GM23338 (cell line): ENCODE results near the gene SEMA7A. TPM values are rescaled to one million over a fixed set of nuclear protein-coding genes. Genes with fewer than 3 reads are reported as not detected.
A peak's percentile ranks its signal among the peaks of the same experiment; 100 is the strongest.
"Not testable (repeated sequence)": the region's sequence is repeated elsewhere in the genome, so short reads cannot be mapped to it uniquely, and the experiment has no call there.

Source experiments
- ATAC-seq: fragments of 200-7000 bp; cut with Tn5 transposase; 3 replicates; pipeline ENCODE4 v1.9.1; 2020
- DNase-seq: peaks from one replicate; pipeline ENCODE4 v3.0.0-alpha.2; 2015; ENCODE audit warnings: low spot score
- H2AFZ ChIP-seq: fragments of 200-600 bp; sonication (generic); 2 replicates; pipeline ENCODE4 v1.8.0; 2016; ENCODE audit warnings: antibody characterized with exemption, mild to moderate bottlenecking, moderate library complexity
- H3F3A ChIP-seq: fragments of 200-600 bp; sonication (generic); replicated peaks from 2 replicates; pipeline ENCODE4 v1.8.0; 2017; ENCODE audit warnings: antibody characterized with exemption, mixed run types, low read depth
- H3K27ac ChIP-seq: fragments of 200-600 bp; sonication (generic); 2 replicates; pipeline ENCODE4 v1.6.1; 2016; ENCODE audit warnings: low read depth
- H3K27me3 ChIP-seq: fragments of 200-600 bp; sonication (generic); 2 replicates; pipeline ENCODE4 v1.8.0; 2016; ENCODE audit warnings: mild to moderate bottlenecking, mixed run types, moderate library complexity; ENCODE audit not compliant: insufficient read depth
- H3K36me3 ChIP-seq: fragments of 200-600 bp; sonication (generic); 2 replicates; pipeline ENCODE4 v1.8.0; 2016; ENCODE audit warnings: mild to moderate bottlenecking; ENCODE audit not compliant: insufficient read depth
- H3K4me1 ChIP-seq: fragments of 200-600 bp; sonication (generic); 2 replicates; pipeline ENCODE4 v1.8.0; 2016; ENCODE audit warnings: mild to moderate bottlenecking, moderate library complexity; ENCODE audit not compliant: insufficient read depth
- H3K4me2 ChIP-seq: fragments of 200-600 bp; sonication (generic); 2 replicates; pipeline ENCODE4 v1.7.1; 2017; ENCODE audit warnings: mixed run types
- H3K4me3 ChIP-seq: fragments of 200-600 bp; sonication (generic); 2 replicates; pipeline ENCODE4 v1.6.1; 2016; ENCODE audit warnings: mixed run types
- H3K79me2 ChIP-seq: fragments of 200-600 bp; sonication (generic); replicated peaks from 2 replicates; pipeline ENCODE4 v1.8.0; 2017; ENCODE audit warnings: mild to moderate bottlenecking; ENCODE audit not compliant: insufficient read depth
- H3K9me2 ChIP-seq: fragments of 200-600 bp; sonication (generic); 2 replicates; pipeline ENCODE4 v1.8.0; 2017; ENCODE audit not compliant: insufficient read depth
- H4K20me1 ChIP-seq: fragments of 200-600 bp; sonication (generic); replicated peaks from 2 replicates; pipeline ENCODE4 v1.8.0; 2017; ENCODE audit warnings: mild to moderate bottlenecking; ENCODE audit not compliant: insufficient read depth
- H3K27ac Mint-ChIP-seq: 2 replicates; pipeline ENCODE4 v1.8.0; 2020; ENCODE audit warnings: inconsistent platforms, mild to moderate bottlenecking, moderate library complexity, mixed read lengths
- H3K27me3 Mint-ChIP-seq: 3 replicates; pipeline ENCODE4 v1.8.0; 2022; ENCODE audit warnings: low read depth, mild to moderate bottlenecking, moderate library complexity, mixed read lengths, inconsistent platforms; ENCODE audit not compliant: insufficient read depth, poor library complexity
- H3K36me3 Mint-ChIP-seq: 3 replicates; pipeline ENCODE4 v1.8.0; 2021; ENCODE audit warnings: low read depth, mild to moderate bottlenecking, inconsistent platforms, moderate library complexity, mixed read lengths
- H3K4me1 Mint-ChIP-seq: 3 replicates; pipeline ENCODE4 v1.8.0; 2020; ENCODE audit warnings: mild to moderate bottlenecking, inconsistent platforms, mixed read lengths
- H3K4me3 Mint-ChIP-seq: 3 replicates; pipeline ENCODE4 v1.8.0; 2021; ENCODE audit warnings: moderate library complexity, mild to moderate bottlenecking, inconsistent platforms, mixed read lengths
- H3K9me3 Mint-ChIP-seq: 3 replicates; pipeline ENCODE4 v1.8.0; 2020; ENCODE audit warnings: moderate library complexity, mild to moderate bottlenecking, inconsistent platforms, mixed read lengths
- CREB1 ChIP-seq: fragments of 250-450 bp; sonication (Bioruptor Pico); IDR thresholded peaks from 2 replicates; pipeline ENCODE4 v1.5.0; 2020; ENCODE audit warnings: low read depth, mild to moderate bottlenecking, moderate library complexity
- CTCF ChIP-seq, 2 experiments: fragments of 200-600 bp in 1 of 2; sonication (generic) in 1 of 2; conservative IDR thresholded peaks; 2 replicates each; pipeline versions ENCODE4 v1.5.1 to v1.6.1; 2016 to 2017; ENCODE audit warnings: antibody characterized with exemption in 2 of 2, low read depth in 2 of 2, mild to moderate bottlenecking in 2 of 2, moderate library complexity in 1 of 2
- ETS1 ChIP-seq: IDR thresholded peaks from 2 replicates; pipeline ENCODE4 v1.6.1; 2016; ENCODE audit warnings: antibody characterized with exemption
- EZH2 ChIP-seq: fragments of 200-600 bp; sonication (generic); IDR thresholded peaks from one replicate; pipeline ENCODE4 v1.8.0; 2017; ENCODE audit warnings: antibody characterized with exemption, mild to moderate bottlenecking, low read depth; ENCODE audit not compliant: unreplicated experiment
- EZH2phosphoT487 ChIP-seq: fragments of 200-600 bp; sonication (generic); IDR thresholded peaks from one replicate; pipeline ENCODE4 v1.8.1; 2018; ENCODE audit warnings: antibody characterized with exemption; ENCODE audit not compliant: unreplicated experiment
- JUNB ChIP-seq: IDR thresholded peaks from one replicate; pipeline ENCODE4 v1.6.1; 2016; ENCODE audit warnings: antibody characterized with exemption; ENCODE audit not compliant: unreplicated experiment
- NANOG ChIP-seq: IDR thresholded peaks from 2 replicates; pipeline ENCODE4 v1.6.1; 2016; ENCODE audit warnings: antibody characterized with exemption, borderline replicate concordance
- POLR2AphosphoS5 ChIP-seq: IDR thresholded peaks from 2 replicates; pipeline ENCODE4 v1.6.1; 2016; ENCODE audit warnings: antibody characterized with exemption, low read depth
- REST ChIP-seq: IDR thresholded peaks from one replicate; pipeline ENCODE4 v1.6.1; 2018; ENCODE audit warnings: antibody characterized with exemption; ENCODE audit not compliant: unreplicated experiment
- STAT1 ChIP-seq: IDR thresholded peaks from one replicate; pipeline ENCODE4 v1.6.1; 2016; ENCODE audit warnings: antibody characterized with exemption; ENCODE audit not compliant: unreplicated experiment
- ZNF114 ChIP-seq: fragments of 250-450 bp; sonication (Bioruptor Pico); IDR thresholded peaks from 2 replicates; pipeline ENCODE4 v1.5.0; 2020; ENCODE audit warnings: mild to moderate bottlenecking, moderate library complexity
- ZNF331 ChIP-seq: fragments of 250-450 bp; sonication (Bioruptor Pico); IDR thresholded peaks from 2 replicates; pipeline ENCODE4 v1.5.0; 2020; ENCODE audit warnings: low read depth, mild to moderate bottlenecking, moderate library complexity
- polyA plus RNA-seq: library from polyadenylated mRNA; unstranded; fragments of >200 nt; fragmentation: Nextera tagmentation; extraction: Ambion mirVana; gene quantifications from 2 replicates; pipeline ENCODE4 v1.2.1, GENCODE V29; 2016
- total RNA-seq: library from RNA; depleted of rRNA; stranded (reverse); fragments of >200 nt; shearing (Covaris generic); gene quantifications from 2 replicates; pipeline ENCODE4 v1.2.3, GENCODE V29; 2014

SEMA7A gene
- total and polyA plus RNA-seq, 2 experiments from 2014 or later: 2.0 to 14.1 TPM

- Histone ChIP-seq H3K4me1 (peaks cover 15% of the 10 kb centered on the region), H3K27ac (peak overlapping the region; percentile 94), H2AFZ (peak overlapping the region; percentile 50; the same call in 1 of the 2 replicates), H3K79me2 (peaks cover 16% of the 10 kb centered on the region), H3K27me3 (no peaks in the 10 kb centered on the region), H3K4me3 (peak overlapping the region; percentile 74), H3K36me3 (no peaks in the 10 kb centered on the region), H4K20me1 (no peaks in the 10 kb centered on the region), H3F3A (peaks cover 12% of the 10 kb centered on the region; the same call in 1 of the 2 replicates), H3K9me2 (no peaks in the 10 kb centered on the region), H3K4me2 (peak overlapping the region; percentile 87)
- peaks cover 32% of the 10 kb centered on the region for H3K36me3 Mint-ChIP-seq
- no peak for TF ChIP-seq EZH2phosphoT487
- H3K9me3 Mint-ChIP-seq: peaks cover 9% of the 10 kb centered on the region
- H3K27me3 Mint-ChIP-seq: no peaks in the 10 kb centered on the region
- ATAC-seq (no peak), DNase-seq (peak; percentile 34)
- H3K27ac Mint-ChIP-seq: peak overlapping the region; percentile 76
- H3K4me3 Mint-ChIP-seq: peak overlapping the region; percentile 92
- peaks cover 18% of the 10 kb centered on the region for H3K4me1 Mint-ChIP-seq
These were observed 26.5 kb upstream of the SEMA7A start for GRCh38 chr15:74460298-74460697.

GRCh38 chr15:74459798-74460197 is 26.0 kb upstream of the SEMA7A start:
- ATAC-seq, H3K27me3 ChIP-seq, H3K36me3 ChIP-seq, H3K27ac Mint-ChIP-seq, H3K27me3 Mint-ChIP-seq, H4K20me1 ChIP-seq, DNase-seq, H3K9me2 ChIP-seq, H3K9me3 Mint-ChIP-seq, H2AFZ ChIP-seq: not testable (repeated sequence)
- Histone ChIP-seq H3K79me2 (peaks cover 16% of the 10 kb centered on the region), H3K4me3 (peak overlapping the region; percentile 74; the same call in 1 of the 2 replicates), H3K4me2 (peak overlapping the region; percentile 87), H3F3A (peaks cover 12% of the 10 kb centered on the region; the same call in 1 of the 2 replicates), H3K27ac (peak overlapping the region; percentile 94), H3K4me1 (peaks cover 15% of the 10 kb centered on the region)
- Mint-ChIP-seq H3K4me3 (peak overlapping the region; percentile 92), H3K36me3 (peaks cover 31% of the 10 kb centered on the region), H3K4me1 (peaks cover 18% of the 10 kb centered on the region)

GRCh38 chr15:74458473-74458872 is 24.7 kb upstream of the SEMA7A start:
- no peak overlapping the region for H3K4me3 ChIP-seq
- no peaks in the 10 kb centered on the region for H3K9me2 ChIP-seq
- H4K20me1 ChIP-seq: no peaks in the 10 kb centered on the region; the same call in 1 of the 2 replicates
- Mint-ChIP-seq H3K9me3 (peaks cover 3% of the 10 kb centered on the region), H3K4me3 (no peak overlapping the region), H3K36me3 (peaks cover 24% of the 10 kb centered on the region), H3K27ac (no peak overlapping the region), H3K4me1 (peaks cover 24% of the 10 kb centered on the region), H3K27me3 (no peaks in the 10 kb centered on the region)
- peaks cover 14% of the 10 kb centered on the region; the same call in 1 of the 2 replicates for H3F3A ChIP-seq
- no peak overlapping the region for H3K4me2 ChIP-seq
- no peak overlapping the region for H3K27ac ChIP-seq
- H3K79me2 ChIP-seq: peaks cover 14% of the 10 kb centered on the region
- ATAC-seq (no peak), DNase-seq (no peak)
- no peak overlapping the region for H2AFZ ChIP-seq
- H3K36me3 ChIP-seq: no peaks in the 10 kb centered on the region
- H3K4me1 ChIP-seq: peaks cover 15% of the 10 kb centered on the region
- H3K27me3 ChIP-seq: no peaks in the 10 kb centered on the region
- TF ChIP-seq CREB1 (CRISPR knock-in tag): no peak
- TF ChIP-seq EZH2: no peak
- no peak for TF ChIP-seq REST
- TF ChIP-seq NANOG: no peak
- TF ChIP-seq JUNB: no peak
- TF ChIP-seq ETS1: no peak
- no peak for TF ChIP-seq ZNF114 (CRISPR knock-in tag)
- no peak for TF ChIP-seq STAT1
- TF ChIP-seq POLR2AphosphoS5: no peak
- TF ChIP-seq ZNF331 (CRISPR knock-in tag): no peak
- TF ChIP-seq CTCF (conservative IDR thresholded peaks at IDR 0.05; ENCODE audit: low read depth in 2 of 2): no peak
- no peak for TF ChIP-seq EZH2phosphoT487
